DMS 273 treated with DMSO at 0.1 percent for 48 hours (cell line): ENCODE data around the gene PIAS4.

Experiments used
- DNase-seq: peaks from one replicate; lab custom pipeline; 2025; lab: John Stamatoyannopoulos, UW

Gene PIAS4

DNA sequence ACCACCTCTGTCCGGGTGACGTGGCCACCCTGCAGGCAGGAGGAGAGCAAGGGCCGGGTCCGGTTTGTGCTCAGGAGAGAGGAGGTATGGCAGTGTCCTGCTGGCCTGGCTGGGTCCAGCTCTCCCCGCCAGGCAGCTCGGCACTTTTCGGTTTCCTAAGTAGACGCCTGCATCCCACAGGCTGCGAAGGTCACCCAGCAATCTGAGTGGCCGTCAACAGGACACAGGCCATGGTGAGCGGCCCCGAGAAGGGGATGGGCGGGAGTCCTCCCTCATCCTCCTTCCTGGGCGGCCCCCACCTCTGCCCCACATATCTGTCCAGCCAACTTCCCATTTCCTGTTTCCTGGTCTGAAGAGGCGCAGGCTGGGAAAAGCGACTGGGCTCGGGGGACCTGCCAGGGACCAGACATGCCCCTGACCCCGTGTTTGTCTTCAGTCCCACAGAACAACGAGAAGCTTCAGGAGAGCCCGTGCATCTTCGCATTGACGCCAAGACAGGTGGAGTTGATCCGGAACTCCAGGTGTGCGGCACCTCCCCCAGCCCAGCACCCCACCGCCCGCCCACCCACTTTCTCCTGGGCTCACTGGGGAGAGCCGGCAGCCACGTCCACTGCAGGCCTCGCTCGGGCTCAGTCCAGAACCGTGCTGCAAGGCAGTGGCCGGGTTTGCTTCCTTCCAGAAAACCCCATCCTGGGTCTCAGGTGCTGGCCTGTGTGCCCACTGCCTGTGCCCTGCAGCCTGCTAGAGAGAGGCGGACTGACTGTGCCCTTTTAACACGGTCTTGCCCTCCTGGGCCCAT, 16.3 kb downstream of the PIAS4 start:
- DNase-seq, result no peak

DNA sequence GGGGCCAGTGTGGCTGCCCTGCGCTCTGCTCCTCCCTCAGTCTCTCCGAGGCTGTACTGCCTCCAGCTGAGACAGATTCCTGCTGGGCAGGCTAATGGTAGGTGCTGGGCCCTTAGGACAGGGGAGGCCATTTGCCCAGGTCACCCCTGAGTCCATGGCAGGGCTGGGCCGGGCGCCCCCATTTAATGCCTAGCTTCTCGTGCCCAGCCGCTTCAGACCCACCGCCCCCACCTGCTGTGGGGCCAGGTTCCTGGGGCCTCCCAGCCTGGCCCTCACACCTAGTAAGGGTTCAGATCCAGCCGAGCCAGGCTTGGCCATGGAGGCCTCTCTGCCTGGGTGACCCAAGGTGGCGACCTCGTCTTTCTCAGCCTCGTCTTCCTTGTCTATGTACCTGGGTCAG, 17.8 kb downstream of the PIAS4 start:
- no peak for DNase-seq

- DNase-seq, result no peak
Observed at GRCh38 chr19:4027146-4027545, 19.6 kb downstream of the PIAS4 start.

- no peak for DNase-seq
Observed at GRCh38 chr19:4028334-4029246, 21.1 kb downstream of the PIAS4 start.

DNA sequence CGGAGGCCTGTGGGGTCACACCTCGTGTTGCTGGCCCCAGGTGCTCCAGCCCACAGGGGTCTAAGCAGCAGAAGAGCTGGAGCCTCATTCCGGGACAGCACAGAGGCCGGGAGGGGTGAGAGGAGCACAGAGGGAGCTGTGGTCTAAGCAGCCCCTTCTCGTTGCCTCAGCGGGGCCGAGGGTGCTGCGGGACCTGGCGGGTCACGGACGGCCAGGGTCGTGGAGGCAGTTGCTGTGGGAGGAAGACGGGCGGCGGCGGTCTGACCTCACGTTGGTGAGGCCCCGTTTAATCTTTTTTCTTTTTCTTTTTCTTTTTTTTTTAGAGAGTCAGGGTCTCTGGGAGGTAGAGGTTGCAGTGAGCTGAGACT, 21.7 kb downstream of the PIAS4 start:
- no peak for DNase-seq

DNA sequence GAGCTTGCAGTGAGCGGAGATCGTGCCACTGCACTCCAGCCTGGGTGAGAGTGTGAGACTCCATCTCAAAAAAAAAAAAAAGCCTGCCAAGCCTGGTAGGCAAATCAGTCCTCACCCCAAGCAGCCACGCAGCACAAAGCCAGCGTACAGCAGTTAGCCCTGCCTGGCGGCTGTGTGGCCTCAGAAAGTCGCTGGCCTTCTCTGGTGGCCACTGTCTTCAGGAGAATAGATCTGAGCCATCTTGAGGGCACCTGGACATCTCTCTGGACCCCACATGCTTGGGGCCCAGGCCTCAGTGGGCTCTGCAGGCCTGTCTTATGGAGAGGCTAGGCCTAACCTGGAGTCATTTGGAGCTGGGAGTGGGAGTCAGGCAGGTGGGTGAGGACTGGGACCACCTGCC, 23.0 kb downstream of the PIAS4 start:
- DNase-seq, result no peak

DNA sequence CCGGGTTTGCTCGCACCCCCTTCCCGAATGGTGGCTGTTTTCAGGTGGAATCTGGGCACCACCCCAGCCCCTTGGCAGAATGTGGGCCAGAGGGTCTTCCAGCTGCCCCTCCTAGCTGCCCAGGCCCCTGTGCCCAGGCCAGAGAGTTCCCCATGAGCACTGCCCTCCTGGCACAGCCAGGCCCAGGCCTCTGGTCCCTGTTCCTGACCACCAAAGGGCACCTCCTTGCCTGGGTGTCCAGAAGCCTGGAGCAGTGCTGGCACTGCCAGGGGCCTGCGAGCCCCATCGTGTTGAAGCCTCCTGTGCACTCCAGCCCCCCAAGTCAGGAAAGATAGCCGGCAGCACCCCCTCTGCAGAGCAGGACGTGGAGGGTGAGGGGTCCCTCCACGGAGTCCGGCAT, 23.4 kb downstream of the PIAS4 start:
- DNase-seq, result no peak

GRCh38 chr19:4031420-4031819, 23.9 kb downstream of the PIAS4 start:
- DNase-seq, result no peak

DNA sequence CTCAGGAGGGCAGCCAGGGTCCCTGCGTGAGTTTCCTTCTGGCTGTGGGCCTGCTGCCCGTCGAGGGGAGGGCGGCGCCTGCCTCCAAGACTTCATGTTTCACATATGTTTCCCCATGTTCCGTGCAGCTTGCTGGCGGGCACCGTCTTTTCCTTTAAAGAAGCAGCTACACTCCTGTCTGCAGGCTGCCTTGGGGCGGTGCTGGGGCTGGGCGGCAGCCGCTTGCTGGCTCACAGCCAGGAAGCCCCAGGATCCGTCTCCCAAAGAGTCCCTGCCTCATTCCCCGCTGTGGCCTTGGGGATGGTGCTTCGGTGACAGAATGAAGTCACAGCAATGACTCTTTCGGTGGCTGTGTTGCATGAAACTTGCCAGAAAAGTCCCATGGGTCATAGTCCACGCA, 24.9 kb downstream of the PIAS4 start:
- DNase-seq, result no peak

DNA sequence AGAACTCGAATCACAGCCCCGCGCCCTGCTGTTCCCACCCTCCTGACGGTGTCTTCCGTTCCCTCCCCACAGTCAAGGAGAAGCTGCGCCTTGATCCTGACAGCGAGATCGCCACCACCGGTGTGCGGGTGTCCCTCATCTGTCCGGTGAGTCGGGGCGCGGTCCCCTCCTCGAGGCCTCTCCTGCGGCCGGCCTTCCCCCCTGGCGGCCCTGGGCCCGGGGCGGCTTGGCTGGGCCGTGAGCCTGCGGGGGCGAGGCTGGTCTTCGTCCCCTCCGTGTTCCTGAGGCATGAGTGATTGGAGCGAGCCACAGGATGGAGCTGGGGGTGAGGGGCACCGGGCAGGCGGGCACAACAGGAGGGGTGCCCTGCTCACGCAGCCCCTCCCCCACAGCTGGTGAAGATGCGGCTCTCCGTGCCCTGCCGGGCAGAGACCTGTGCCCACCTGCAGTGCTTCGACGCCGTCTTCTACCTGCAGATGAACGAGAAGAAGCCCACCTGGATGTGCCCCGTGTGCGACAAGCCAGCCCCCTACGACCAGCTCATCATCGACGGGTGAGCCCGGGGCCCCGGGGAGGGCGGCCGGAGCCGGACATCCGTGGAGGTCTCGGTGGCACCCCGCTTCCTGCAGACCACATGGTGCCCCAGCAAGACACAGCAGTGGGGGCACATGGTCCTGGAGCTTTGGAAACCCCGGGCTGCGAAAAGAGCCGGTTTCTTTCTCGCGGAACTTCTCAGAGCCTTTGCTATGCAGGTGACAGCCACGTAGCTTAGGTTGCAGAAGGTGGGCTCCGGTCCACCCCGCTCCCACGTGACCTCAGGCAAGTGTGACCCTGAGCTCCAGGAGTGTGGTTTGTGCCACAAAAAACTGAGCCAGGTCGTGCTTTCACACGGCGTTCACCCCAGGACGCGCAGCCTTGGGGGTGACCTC, 25.8 kb downstream of the PIAS4 start:
- DNase-seq, result no peak

GRCh38 chr19:4034048-4035017, 26.8 kb downstream of the PIAS4 start:
- no peak for DNase-seq

GRCh38 chr19:4035018-4035566, 27.6 kb downstream of the PIAS4 start:
- no peak for DNase-seq

- DNase-seq, result no peak
Observed at GRCh38 chr19:4035582-4035981, 28.0 kb downstream of the PIAS4 start.

DNA sequence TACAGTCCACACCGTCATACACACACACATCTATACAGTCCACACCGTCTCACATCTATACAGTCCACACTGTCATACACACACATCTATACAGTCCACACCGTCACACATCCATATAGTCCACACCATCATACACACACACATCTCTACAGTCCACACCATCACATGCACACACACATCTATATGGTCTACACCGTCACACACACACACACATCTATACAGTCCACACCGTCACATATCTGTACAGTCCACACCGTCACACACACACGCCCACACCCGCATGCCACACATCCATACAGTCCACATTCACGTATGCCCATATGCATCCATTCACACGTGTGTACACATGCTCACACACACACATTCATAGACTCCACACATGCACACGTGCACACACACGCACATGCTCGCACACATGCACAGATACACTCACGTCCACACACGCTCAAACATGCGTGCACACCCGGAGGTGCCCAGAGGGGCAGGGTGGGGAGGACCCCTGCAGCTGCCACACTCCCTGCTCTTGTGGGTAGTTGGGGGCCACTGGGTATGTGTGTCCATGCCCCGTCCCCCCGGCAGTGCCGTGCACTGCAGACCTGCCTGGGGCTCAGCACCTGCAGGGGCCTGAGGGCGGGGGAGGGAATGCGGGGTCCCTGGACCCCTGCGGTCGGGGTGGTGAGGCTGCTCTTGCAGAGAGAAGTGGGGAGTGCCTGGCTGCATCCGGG, 29.2 kb downstream of the PIAS4 start:
- DNase-seq, result no peak

GRCh38 chr19:4037301-4037949, 29.9 kb downstream of the PIAS4 start:
- DNase-seq, result no peak

- DNase-seq, result no peak
Observed at GRCh38 chr19:4038057-4038456, 30.5 kb downstream of the PIAS4 start.

GRCh38 chr19:4038661-4039423, 31.3 kb downstream of the PIAS4 start:
- DNase-seq, result no peak

- no peak for DNase-seq
Observed at GRCh38 chr19:4042064-4042730, 34.7 kb downstream of the PIAS4 start.
